Measurements from ENCODE around the gene TAF4. TPM values are rescaled to one million over a fixed set of nuclear protein-coding genes. Genes with fewer than 3 reads are reported as not detected.

The TAF4 gene
- total RNA-seq, 4 donors from 2014 or later = 12.0 to 19.9 (median 16.2) TPM

GRCh38 chr20:61935926-61936700 lies 129.6 kb downstream of the TAF4 start:
- 74% methylated on average over 13 of the region's 14 CpGs for WGBS
- no peak for TF ChIP-seq POLR2AphosphoS5 (IDR thresholded peaks at IDR 0.05)
- no peak for TF ChIP-seq POLR2A (IDR thresholded peaks at IDR 0.05; ENCODE audit: low read depth)
- no peak for TF ChIP-seq CTCF (IDR thresholded peaks at IDR 0.05)
- TF ChIP-seq EP300 (IDR thresholded peaks at IDR 0.05) = no peak
- no peaks in the 10 kb centered on the region for H3K4me1 ChIP-seq
- no peak overlapping the region for H3K4me3 ChIP-seq
- H3K27ac ChIP-seq (replicated peaks in 1 of 4) = no peak overlapping the region
- no peak for DNase-seq (ENCODE audit: extremely low spot score)
- H3K9me3 ChIP-seq = no peaks in the 10 kb centered on the region
- H3K36me3 ChIP-seq = no peaks in the 10 kb centered on the region
- H3K27me3 ChIP-seq = peaks cover 0 to 52% (median 0%) of the 10 kb centered on the region in 4 donors
- intact Hi-C loops (cut with DNase I) = no loop called here

GRCh38 chr20:61934716-61935530 lies 130.8 kb downstream of the TAF4 start:
- WGBS = 56% methylated on average over 24 of the region's 24 CpGs
- DNase-seq (ENCODE audit: extremely low spot score) = no peak

GRCh38 chr20:61933951-61934715 lies 131.5 kb downstream of the TAF4 start:
- no peaks in the 10 kb centered on the region for H3K36me3 ChIP-seq
- no peak overlapping the region for H3K27ac ChIP-seq (replicated peaks in 1 of 4)
- no peaks in the 10 kb centered on the region for H3K9me3 ChIP-seq
- no peak for TF ChIP-seq EP300 (IDR thresholded peaks at IDR 0.05)
- no peak for TF ChIP-seq CTCF (IDR thresholded peaks at IDR 0.05)
- TF ChIP-seq POLR2AphosphoS5 (IDR thresholded peaks at IDR 0.05) = no peak
- TF ChIP-seq POLR2A (IDR thresholded peaks at IDR 0.05; ENCODE audit: low read depth) = no peak
- no peak overlapping the region for H3K4me3 ChIP-seq
- DNase-seq (ENCODE audit: extremely low spot score) = no peak
- H3K27me3 ChIP-seq = peaks cover 0 to 52% (median 0%) of the 10 kb centered on the region in 4 donors
- 69% methylated on average over 16 of the region's 36 CpGs for WGBS
- no peaks in the 10 kb centered on the region for H3K4me1 ChIP-seq
- intact Hi-C loops (cut with DNase I) = no loop called here

More at GRCh38 chr20:61934716-61935530, 130.8 kb downstream of the TAF4 start:
- H3K36me3 ChIP-seq = no peaks in the 10 kb centered on the region
- no peak for TF ChIP-seq CTCF (IDR thresholded peaks at IDR 0.05)
- peaks cover 0 to 52% (median 0%) of the 10 kb centered on the region in 4 donors for H3K27me3 ChIP-seq
- no peak overlapping the region for H3K4me3 ChIP-seq
- H3K4me1 ChIP-seq = no peaks in the 10 kb centered on the region
- no peak overlapping the region for H3K27ac ChIP-seq (replicated peaks in 1 of 4)
- intact Hi-C loops (cut with DNase I) = no loop called here
- H3K9me3 ChIP-seq = no peaks in the 10 kb centered on the region

- no peaks in the 10 kb centered on the region for H3K9me3 ChIP-seq
- WGBS = 63% methylated on average over 17 of the region's 17 CpGs
- no peak for DNase-seq (ENCODE audit: extremely low spot score)
Measured at GRCh38 chr20:61933481-61933950, 132.2 kb downstream of the TAF4 start.

More at GRCh38 chr20:61933481-61933950, 132.2 kb downstream of the TAF4 start:
- TF ChIP-seq EP300 (IDR thresholded peaks at IDR 0.05) = no peak
- TF ChIP-seq POLR2A (IDR thresholded peaks at IDR 0.05; ENCODE audit: low read depth) = no peak
- TF ChIP-seq POLR2AphosphoS5 (IDR thresholded peaks at IDR 0.05) = no peak
- no peak for TF ChIP-seq CTCF (IDR thresholded peaks at IDR 0.05)
- no peaks in the 10 kb centered on the region for H3K36me3 ChIP-seq
- H3K4me1 ChIP-seq = no peaks in the 10 kb centered on the region
- H3K27me3 ChIP-seq = peaks cover 0 to 48% (median 0%) of the 10 kb centered on the region in 4 donors
- intact Hi-C loops (cut with DNase I) = no loop called here
- no peak overlapping the region for H3K27ac ChIP-seq (replicated peaks in 1 of 4)
- no peak overlapping the region for H3K4me3 ChIP-seq
